Raji (cell line): ENCODE results near the gene KLHL41.

Experiments
- POLR2A ChIP-seq: IDR thresholded peaks from 2 replicates; pipeline ENCODE4 v1.6.1; 2011; ENCODE audit warnings: low read depth, low read length, control low read depth; ENCODE audit not compliant: insufficient read depth

The KLHL41 gene

DNA sequence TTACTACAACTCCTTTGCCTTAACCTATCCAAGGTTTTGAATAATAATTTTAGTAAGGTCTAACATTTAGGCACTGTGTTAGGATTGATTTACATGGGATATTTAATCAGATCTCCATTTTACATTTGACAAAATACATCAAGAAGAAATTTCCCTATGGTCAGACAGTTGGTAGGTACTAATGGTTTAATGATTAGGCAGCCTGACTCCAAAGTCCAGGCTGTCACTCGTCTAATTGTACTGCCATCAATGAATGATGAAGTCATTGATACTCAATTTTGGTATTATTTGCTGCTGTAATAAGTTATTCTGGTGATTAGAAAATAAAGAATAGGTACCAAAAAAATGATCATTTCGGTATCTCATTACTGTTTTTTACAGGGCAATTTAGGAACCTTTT, 16.1 kb upstream of the KLHL41 start:
- no peak for TF ChIP-seq POLR2A

- TF ChIP-seq POLR2A, result no peak
These were observed 14.1 kb upstream of the KLHL41 start for GRCh38 chr2:169495310-169495928.

GRCh38 chr2:169504651-169505050, 4.9 kb upstream of the KLHL41 start:
- no peak for TF ChIP-seq POLR2A

DNA sequence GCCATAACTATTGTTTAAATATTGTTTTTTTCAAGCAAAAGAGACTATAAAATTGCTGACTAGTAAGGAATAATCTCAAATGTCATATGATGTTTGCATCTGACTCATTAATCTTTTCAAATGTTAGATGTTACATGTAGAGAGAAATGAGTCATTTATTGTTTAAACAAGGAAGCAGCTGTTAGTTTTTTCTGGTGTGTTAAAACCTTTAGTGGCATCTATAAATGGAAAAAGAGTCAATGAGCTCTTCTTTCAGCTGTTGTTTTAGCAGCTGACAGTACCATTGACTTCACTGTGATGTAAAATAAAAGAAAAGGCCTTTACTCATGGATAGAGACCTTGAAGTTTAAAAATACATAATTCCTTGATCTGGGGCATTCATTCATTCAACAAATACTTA, 1.8 kb upstream of the KLHL41 start:
- TF ChIP-seq POLR2A, result no peak

DNA sequence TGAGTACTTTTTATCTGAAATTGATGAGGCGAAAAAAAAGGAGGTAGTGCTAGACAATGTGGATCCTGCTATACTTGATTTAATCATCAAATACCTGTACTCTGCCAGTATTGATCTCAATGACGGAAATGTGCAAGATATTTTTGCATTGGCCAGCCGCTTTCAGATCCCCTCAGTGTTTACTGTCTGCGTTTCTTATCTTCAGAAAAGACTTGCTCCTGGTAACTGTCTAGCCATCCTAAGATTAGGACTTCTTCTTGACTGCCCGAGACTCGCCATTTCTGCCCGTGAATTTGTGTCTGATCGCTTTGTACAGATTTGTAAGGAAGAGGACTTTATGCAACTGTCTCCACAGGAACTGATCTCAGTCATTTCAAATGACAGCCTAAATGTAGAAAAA, 453 bp downstream of the KLHL41 start:
- no peak for TF ChIP-seq POLR2A

GRCh38 chr2:169510496-169510895, 994 bp downstream of the KLHL41 start:
- no peak for TF ChIP-seq POLR2A

- no peak for TF ChIP-seq POLR2A
These were observed 2.3 kb downstream of the KLHL41 start for GRCh38 chr2:169511818-169512217.

GRCh38 chr2:169512525-169512924, 3.0 kb downstream of the KLHL41 start:
- TF ChIP-seq POLR2A, result no peak

- TF ChIP-seq POLR2A, result no peak
These were observed 3.6 kb downstream of the KLHL41 start for GRCh38 chr2:169513094-169513493.

- no peak for TF ChIP-seq POLR2A
These were observed 4.4 kb downstream of the KLHL41 start for GRCh38 chr2:169513926-169514325.

DNA sequence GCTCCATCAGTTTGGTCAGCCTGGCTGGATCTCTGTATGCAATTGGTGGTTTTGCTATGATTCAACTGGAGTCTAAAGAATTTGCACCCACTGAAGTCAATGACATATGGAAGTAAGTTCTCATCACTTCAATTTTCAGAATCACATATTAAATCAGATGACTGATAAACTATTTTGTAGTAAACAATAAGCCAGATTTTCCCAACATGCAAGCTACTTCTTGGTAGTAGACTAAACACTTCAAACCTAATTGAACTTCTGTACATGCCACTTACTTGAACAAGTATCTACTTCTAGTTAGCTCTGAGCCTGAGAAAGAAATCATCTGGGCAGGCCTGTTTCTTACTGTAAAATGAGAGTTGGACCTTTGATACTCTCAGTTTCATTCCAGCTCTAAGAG, 11.4 kb downstream of the KLHL41 start:
- TF ChIP-seq POLR2A, result no peak

- no peak for TF ChIP-seq POLR2A
These were observed 14.2 kb downstream of the KLHL41 start for GRCh38 chr2:169523681-169524080.

- no peak for TF ChIP-seq POLR2A
These were observed 15.9 kb downstream of the KLHL41 start for GRCh38 chr2:169525434-169525833.

- TF ChIP-seq POLR2A, result no peak
These were observed 16.9 kb downstream of the KLHL41 start for GRCh38 chr2:169526451-169526850.

- TF ChIP-seq POLR2A, result no peak
These were observed 18.8 kb downstream of the KLHL41 start for GRCh38 chr2:169528271-169528701.

DNA sequence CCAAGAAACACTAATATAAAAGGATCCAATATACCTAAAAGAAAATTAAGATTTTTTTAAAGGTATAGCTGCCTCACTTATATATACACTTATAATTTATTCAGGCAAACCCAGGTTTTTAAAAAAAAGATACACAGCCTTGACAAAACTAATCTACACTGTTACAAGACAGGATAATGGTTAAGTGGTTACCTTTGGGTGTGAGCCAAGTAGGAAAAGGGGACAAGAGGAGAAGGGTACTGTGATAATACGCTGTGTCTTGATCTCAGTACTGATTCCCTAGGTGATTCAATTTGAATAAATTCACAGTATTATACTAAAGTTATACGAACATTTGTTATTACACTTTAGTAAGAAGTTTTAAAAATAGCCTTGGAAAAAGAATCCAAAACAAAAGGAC, 30.6 kb downstream of the KLHL41 start:
- no peak for TF ChIP-seq POLR2A

- no peak for TF ChIP-seq POLR2A
These were observed 32.9 kb downstream of the KLHL41 start for GRCh38 chr2:169542433-169542832.
